Skeletal muscle cell (primary cell): ENCODE measurements around the gene CSMD2.

Source experiments
- DNase-seq: peaks from one replicate; pipeline ENCODE4 v3.0.0-alpha.2; 2010; ENCODE audit warnings: low read depth
- H3K4me3 ChIP-seq: 2 replicates; pipeline ENCODE4 v1.5.1; 2011; ENCODE audit warnings: low read depth, mild to moderate bottlenecking, control low read depth, low read length, moderate library complexity

The CSMD2 gene

DNA sequence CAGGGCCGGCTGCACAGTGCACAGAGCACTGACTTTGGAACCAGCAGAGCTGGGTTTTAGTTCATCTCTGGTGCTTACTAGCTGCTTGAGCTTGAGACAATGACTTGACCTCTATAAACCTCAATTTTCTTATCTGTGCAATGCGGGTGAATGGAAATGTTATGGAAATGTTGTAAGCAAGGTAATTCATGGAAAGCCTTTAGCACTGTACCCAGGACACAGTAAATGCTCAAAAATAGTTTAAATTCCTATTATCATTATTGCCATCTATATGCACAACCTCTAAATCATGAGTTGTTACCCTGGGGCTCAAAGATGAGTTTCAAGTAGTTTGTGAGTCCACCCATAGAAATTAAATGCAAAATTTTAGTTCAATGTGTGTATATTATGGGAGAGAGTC is 99.5 kb downstream of the CSMD2 start:
- DNase-seq, result no peak
- H3K4me3 ChIP-seq, result no peak overlapping the region

DNA sequence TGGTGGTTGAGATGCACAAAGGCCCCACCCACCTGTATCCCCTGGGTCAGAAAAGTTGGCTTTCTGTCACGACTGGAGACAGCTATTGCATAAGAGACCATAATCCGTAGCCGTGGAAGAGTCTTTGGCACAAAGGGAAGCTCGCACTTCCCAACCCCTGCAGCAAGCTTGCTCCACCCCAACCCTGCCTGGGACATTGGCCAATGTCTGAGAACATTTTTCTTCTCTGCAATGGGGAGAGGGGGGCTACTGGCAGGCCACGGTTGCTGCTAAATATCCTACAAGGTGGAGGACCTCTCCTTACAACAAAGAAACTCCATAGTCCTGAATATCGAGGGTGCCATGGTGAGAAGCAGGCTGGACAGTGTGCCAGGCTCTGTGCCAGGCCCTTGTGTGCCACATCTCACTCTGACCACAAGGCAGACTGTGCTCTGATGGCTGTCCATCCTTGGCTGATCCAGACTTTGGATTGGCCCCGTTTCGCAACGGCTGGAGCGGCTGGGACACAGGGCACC is 104.1 kb downstream of the CSMD2 start:
- H3K4me3 ChIP-seq, result no peak overlapping the region
- no peak for DNase-seq

DNA sequence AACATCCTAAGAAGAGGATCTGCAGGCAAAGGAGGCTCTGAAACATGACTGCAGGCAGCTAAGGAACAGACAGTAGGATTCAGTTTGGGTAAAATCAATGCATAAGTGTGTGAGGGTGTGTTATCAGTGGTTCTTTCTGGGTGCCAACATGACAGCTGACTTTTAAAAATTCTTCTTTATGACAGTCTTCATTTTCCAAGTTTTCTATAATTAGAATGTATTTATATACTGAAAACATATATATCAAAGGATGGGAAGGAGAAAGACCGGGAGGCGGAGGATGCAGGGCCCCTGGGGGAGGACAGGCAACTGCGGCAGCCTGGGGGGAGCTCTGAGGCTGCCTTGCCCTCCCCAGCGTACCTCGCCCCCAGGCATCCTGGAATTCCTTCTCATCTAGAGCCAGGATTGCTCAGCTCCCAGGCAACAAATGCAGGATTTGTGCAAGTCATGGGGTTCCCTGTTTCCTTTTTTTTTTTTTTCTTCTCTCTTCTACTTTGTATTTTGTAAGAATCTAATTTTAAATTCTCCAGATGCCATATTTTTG is 104.8 kb downstream of the CSMD2 start:
- DNase-seq, result no peak
- no peak overlapping the region for H3K4me3 ChIP-seq

DNA sequence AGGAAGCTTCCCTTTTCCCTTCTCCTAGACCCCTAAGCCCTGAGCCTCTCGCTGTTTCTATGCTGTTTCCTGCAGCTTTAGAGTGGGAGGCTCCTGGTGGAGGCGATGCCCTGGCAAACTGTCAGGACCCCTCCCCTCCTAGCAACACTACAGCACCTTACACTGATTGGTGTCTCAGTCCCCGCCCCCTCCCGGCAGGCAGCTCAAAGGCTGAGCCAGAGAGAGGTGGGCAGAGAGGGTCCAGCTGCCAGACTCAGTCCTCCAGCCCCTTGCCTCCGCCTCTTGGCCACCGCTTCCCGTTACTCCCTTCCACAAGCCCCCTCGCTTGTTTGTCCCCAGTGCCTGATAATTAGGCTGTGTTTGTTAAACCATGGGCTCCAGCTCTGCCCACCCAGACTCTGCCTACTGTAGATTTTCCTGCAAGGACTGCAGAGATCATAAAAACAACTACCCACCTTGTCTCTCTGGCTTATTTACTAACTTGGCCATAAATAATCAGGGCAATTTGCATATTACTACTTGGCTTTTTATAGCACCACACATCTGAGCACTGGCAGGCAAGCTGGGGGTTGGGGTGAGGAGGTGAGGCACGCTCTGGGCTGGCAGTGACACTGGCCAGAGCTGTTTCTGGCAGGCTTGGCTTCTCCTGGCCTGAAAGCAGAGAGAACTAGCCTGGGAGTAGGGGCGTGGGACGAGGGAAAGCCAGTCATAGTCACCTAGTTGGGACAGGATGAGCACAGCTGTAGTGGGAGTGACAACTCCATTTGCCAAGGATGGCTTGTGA is 107.5 kb downstream of the CSMD2 start:
- DNase-seq, result no peak
- no peak overlapping the region for H3K4me3 ChIP-seq

DNA sequence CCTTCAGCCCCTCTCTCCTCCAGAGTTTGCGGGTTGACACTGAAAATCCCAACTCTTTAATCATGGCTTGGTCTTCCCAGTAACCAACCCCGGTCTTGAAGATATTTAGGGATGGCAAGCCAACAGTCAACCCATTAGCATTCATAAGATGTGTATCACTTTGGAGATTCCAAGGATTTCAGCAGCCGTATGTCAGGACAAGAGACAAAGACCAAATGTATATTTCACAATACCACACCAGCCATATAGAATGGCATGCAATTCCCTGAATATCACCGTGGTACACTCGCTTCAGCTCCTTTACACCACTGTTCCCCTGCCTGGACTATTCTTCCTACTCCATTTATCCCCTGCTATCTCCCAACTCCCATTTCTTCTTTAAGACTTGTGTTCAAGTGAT is 109.2 kb downstream of the CSMD2 start:
- H3K4me3 ChIP-seq, result no peak overlapping the region
- no peak for DNase-seq

DNA sequence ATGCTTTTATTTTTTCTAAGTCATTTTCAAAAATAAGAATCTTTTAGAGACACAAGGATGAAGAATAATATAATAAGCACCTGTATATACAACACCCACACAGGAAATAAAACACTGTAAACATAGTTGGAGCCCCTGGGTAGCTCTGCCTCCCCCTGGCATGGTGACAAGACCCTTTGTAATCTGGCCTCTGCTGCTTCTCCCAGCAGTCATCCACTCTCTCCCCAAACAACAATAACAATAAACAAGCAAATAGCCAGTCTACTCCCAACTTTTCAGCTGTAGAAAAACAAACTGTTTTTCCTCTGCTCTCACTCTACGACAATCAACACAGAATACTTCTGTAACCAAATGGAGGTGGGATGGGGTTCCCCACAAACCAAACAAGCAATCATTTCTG is 110.1 kb downstream of the CSMD2 start:
- no peak for DNase-seq
- H3K4me3 ChIP-seq, result no peak overlapping the region

DNA sequence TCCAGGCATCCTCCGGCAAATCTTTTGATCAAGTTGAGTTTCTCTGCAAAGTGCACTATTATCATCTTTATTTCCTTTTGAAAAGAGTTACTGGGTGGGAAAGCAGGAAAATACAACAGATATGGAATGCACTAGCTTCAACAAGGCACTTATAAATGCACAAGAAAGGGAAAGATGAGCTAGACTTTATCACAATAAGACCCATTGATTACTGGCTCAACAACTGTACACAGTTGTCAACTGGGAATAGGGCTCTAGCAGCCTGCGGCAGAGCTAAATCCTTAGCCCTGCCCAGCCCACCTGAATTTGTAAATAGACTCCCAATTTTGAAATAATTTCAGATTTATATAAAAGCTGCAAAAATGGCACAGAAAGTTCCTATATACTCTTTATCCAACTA is 111.4 kb downstream of the CSMD2 start:
- DNase-seq, result no peak

DNA sequence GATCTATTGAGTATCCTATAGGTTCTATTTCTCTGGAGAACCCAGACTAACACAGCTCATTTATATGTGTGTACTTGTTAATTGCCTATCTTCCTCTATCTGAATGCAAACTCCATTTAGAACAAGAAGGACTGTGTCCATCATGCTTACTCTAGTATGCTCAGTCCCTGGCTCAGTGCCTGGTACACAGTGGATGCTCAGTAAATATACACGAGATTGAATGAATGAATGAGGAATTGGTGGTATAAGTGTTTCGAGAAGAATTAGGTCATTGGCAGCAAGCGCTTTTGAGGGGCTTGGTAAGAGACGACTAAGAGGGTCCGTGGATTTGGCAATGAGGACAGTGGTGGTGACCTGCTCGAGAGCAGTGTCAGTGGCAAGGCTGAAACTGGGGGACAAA is 112.5 kb downstream of the CSMD2 start:
- H3K4me3 ChIP-seq, result no peak overlapping the region
- DNase-seq, result no peak

More for the DNA sequence above, 111.4 kb downstream of the CSMD2 start:
- H3K4me3 ChIP-seq, result no peak overlapping the region

DNA sequence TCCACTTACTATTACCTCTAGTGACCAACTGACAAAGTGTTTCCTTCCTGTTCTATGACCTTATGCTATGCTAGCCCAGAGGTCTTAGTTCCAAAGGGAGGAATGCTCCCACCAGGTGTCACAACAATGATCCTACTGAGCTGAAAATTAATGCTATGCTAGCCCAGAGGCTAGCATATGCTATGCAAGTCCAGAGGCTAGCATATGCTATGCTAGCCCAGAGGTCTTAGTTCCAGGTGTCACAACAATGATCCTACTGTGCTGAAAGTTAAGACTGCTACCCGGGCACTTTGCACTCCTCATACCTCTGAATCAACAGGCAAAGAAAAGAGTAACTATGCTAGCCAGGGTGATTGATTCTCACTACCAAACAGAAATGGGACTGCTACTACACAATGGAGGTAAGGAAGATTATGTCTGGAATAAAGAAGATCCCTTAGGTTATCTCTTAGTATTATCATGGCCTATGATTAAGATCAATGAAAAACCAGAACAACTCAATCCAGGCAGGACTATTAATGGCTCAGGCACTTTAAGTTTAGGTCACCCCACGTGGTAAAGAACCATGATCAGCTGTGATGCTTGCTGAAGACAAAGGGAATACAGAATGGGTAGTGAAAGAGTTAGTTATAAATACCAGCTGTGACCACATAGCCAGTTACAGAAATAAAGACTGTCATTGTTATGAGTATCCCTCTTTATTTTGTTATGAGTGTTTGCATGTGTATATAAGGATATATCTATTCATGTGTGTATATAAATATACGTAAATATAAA is 114.1 kb downstream of the CSMD2 start:
- no peak overlapping the region for H3K4me3 ChIP-seq
- DNase-seq, result no peak

DNA sequence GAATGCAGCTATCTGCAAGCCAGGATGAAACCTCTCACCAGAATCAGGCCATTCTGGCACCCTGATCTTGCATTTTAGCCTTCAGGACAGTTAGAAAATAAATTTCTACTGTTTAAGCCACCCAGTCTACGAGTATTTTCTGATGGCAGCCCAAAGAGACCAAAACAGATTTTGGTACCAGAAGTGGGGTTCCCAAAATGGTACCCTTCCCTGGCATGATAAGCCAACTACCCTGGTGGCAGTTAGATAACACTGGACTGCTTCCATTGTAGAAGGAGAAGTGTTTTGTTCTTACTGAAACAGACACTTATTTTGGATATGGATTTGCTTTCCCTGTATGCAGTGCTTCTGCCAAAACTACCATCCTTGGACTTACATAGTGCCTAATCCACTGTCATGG is 115.0 kb downstream of the CSMD2 start:
- no peak for DNase-seq
- no peak overlapping the region for H3K4me3 ChIP-seq

DNA sequence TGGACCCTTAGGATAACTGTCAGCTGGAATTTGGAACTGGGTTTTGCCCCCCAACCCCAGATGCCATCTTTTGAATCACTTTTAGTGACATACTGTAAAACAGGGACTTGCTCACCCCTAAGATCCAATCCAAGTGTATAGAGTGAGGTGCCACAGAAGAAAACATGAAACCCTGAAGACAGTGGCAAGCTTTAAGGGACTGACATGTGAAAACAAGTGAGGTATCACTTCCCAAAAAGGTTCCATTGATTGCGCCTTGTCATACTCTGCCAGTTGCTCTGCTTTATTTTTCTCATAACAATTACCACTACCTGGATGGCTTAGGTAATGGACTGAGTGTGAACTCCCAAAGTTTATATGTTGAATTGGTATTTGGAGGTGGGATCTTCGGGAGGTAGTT is 115.6 kb downstream of the CSMD2 start:
- DNase-seq, result no peak

DNA sequence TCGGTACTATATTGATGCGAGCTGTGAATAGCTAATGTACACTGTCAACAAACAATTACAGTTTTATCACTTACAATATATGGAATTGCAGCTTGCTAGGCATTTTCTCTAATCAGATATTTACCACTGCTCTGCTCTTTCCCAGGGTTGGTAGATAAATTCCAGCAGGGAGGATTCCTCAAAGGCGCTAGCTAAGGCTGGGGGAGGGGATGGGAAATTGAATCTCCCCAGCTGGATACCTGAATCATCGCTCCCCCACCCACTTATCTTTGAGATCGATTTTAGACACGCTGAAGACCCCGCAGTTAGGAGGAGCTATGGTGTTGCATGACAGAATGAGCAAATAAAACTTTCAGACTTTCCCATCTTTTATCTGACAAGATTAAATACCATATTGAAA is 127.2 kb downstream of the CSMD2 start:
- DNase-seq, result no peak
- H3K4me3 ChIP-seq, result no peak overlapping the region

More for the DNA sequence above, 115.6 kb downstream of the CSMD2 start:
- no peak overlapping the region for H3K4me3 ChIP-seq

DNA sequence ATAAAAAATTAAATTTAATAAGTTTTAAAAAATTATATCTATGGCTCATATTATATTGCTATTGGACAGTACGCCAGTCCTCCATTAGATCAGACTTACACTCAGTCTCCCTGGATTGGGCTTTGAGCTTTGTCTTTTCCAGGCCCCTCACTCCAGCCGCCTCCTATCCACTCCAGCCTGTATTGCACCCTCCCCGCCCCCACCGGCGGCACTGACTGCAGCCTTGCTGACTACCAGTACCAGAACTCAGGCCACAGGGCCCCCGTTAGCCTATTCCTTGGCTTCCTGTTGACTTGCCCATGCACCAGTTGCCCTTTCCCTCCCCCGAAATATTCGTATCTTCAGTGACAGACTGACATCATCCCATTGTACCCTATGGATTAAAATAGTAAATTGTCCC is 127.9 kb downstream of the CSMD2 start:
- no peak overlapping the region for H3K4me3 ChIP-seq
- no peak for DNase-seq

DNA sequence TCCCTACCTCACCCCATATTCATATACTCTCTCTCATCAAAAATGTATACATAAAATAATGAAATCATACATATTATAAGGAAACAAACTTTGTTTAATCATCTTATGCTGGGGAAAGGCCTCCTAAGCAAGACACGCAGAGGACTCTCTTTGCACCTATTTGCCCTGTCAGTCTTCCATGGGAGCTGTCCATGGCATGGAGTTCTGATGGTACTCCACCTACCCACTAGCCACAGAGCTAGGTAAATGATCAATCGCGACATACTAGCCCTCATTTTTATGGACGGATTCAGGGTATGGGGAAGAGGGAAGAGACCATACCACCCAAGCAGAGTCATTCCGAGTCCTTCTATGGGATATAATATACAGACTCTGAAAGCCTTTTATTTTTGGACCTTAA is 131.0 kb downstream of the CSMD2 start:
- DNase-seq, result no peak
- H3K4me3 ChIP-seq, result no peak overlapping the region

DNA sequence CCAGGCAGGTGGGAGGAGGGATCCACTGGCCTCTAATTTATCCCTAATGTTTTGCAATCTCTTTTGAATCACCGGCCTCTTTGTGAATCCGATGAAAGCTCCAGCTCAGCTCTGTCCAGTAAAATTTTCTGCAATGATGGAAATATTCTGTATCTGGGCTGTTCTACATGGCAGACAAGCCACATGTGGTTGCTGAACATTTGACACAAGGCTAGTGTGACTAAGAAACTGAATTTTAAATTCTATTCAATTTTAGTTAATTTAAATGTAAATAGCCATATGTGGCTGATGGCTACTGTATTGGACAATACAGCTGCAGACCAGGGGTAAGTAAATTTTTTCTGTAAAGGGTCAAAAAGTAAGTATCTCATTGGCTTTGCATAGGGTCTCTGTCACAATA is 135.1 kb downstream of the CSMD2 start:
- DNase-seq, result no peak
- no peak overlapping the region for H3K4me3 ChIP-seq

DNA sequence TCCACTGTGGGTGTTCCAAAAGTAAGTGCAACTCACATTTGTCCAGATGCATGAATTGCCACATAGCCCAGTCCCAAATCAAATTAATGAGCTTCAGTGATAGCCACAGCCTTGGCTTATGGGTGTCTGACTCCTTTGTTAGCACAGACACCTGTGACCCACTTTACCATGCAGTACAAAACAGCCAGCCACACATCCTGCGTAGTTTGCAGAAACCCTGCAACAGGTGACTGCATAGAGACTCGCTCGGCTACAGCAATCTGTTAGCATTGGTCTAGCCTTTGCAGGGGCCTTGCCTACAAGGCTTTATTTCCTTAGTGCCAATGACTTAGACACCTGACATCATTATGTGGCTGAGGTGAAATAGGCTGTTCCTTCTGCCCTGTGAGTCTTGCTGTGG is 135.5 kb downstream of the CSMD2 start:
- no peak for DNase-seq
- no peak overlapping the region for H3K4me3 ChIP-seq

DNA sequence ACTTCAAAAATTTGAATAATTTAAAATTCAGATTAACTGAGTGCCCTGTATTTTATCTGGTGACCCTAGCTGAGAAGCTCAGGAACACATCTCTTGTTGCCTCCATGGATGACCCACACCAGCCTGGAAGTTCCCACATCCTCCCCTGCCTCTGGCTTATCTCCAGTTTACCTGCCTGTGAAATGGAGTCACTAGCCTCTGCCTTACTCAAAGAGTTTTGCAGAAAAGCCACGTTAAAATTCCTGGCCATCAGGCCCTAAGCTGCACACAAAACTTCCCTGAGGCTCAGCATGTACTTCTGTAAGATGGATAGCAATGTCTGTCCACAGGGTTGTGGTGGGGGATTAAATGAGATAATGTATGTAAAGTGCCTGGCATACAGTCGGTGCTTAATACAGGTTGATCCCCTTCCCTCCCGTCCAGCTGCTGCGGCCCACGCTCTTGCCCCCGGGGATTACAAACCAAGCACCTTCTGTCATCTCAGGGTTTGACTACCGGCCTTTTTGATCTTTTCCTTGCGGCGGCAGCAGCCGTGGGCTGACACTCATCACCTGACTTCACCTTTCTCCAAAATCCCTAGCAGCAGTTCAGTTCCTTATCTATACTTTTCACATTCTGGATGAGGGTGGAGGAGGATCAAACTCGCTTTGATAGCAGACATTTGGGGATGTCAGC is 136.5 kb downstream of the CSMD2 start:
- DNase-seq, result no peak
- no peak overlapping the region for H3K4me3 ChIP-seq

DNA sequence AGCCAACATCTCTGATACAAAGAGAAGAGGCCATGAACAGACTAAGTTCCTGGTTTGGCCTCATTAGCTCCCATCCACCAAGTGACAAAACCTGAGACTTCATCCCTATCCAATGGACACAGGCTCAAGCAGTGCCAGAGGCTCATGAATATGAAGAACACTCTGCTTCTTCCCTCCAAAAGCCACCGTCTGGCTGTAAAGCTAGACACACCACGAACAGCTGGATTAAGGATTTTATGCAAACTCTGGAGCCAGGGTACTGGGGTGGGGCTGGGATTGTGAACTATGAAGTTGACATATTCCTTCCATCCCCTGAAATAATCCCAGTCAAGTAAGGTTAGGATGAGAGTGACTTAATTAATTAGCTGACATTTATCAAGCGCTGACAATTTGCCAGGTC is 139.4 kb downstream of the CSMD2 start:
- H3K4me3 ChIP-seq, result no peak overlapping the region
- DNase-seq, result no peak

DNA sequence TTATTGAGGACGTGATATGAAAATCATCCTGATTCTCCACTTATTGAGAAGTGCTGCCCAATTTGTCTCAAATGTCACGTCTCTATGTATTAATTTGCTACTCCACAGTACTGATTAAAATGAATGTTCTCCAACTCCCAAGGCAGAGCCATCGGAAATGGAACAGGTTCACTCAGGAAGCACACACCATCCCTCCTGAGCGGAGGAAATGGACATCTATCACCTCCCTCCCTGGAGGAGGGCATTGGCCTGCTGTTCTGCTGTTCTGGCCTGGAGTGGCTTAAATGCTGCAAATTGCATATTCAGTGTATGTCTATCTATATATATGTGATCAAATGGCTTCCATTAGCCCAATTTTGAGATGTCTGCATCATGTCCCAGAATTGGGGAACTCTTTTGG is 140.5 kb downstream of the CSMD2 start:
- no peak for DNase-seq

More for the DNA sequence above, 140.5 kb downstream of the CSMD2 start:
- no peak overlapping the region for H3K4me3 ChIP-seq
